Colonic mucosa (tissue), 4 donors: ENCODE results near the gene ADAMTS3. TPM values are rescaled to one million over a fixed set of nuclear protein-coding genes. Genes with fewer than 3 reads are reported as not detected.

Experiments
- DNase-seq: peaks from one replicate; pipeline ENCODE4 v3.0.0-alpha.2; 2020
- H3K27ac ChIP-seq: fragments of 200-600 bp; one replicate; pipeline ENCODE4 v1.8.0; 2021
- H3K27me3 ChIP-seq: fragments of 200-600 bp; one replicate; pipeline ENCODE4 v1.8.0; 2021
- H3K36me3 ChIP-seq: fragments of 200-600 bp; one replicate; pipeline ENCODE4 v1.8.0; 2021
- H3K4me1 ChIP-seq: fragments of 200-600 bp; one replicate; pipeline ENCODE4 v1.8.0; 2021; ENCODE audit warnings: mild to moderate bottlenecking
- H3K4me3 ChIP-seq: fragments of 200-600 bp; one replicate; pipeline ENCODE4 v1.8.0; 2021
- H3K9ac ChIP-seq, 2 donors: one replicate each; pipeline ENCODE4 v1.7.0; 2013; ENCODE audit warnings: control low read depth in 2 of 2, low read depth in 2 of 2, low read length in 2 of 2
- H3K9me3 ChIP-seq: fragments of 200-600 bp; one replicate; pipeline ENCODE4 v1.8.0; 2021
- intact Hi-C: fragments of 100-400 bp; cut with DNase I; formaldehyde crosslinking; loops from one replicate; pipeline ENCODE4 v1.14.1; 2022
- total RNA-seq, 2 donors: library from RNA; stranded (reverse); fragmentation: NEBNext Ultra II Directional in 1 of 2; extraction: Animal tissue kit (Norgen Biotek cat#: 25700) in 1 of 2; gene quantifications; one replicate each; pipeline ENCODE4 v1.2.1, GENCODE V29; 2021
- TF ChIP-seq, protein P1 (sequence below): fragments of 200-600 bp; IDR thresholded peaks from one replicate; pipeline ENCODE4 v1.8.0; 2022; ENCODE audit warnings: antibody characterized with exemption, mild to moderate bottlenecking
- donor health status: healthy.
- donor health status: DM: no; HTN: no; CAD: no.
- donor health status: DM: no; HTN: no; CAD: no.

Gene ADAMTS3
- total RNA-seq, 2 donors from 2014 or later: 0.15 to 0.29 TPM

DNA sequence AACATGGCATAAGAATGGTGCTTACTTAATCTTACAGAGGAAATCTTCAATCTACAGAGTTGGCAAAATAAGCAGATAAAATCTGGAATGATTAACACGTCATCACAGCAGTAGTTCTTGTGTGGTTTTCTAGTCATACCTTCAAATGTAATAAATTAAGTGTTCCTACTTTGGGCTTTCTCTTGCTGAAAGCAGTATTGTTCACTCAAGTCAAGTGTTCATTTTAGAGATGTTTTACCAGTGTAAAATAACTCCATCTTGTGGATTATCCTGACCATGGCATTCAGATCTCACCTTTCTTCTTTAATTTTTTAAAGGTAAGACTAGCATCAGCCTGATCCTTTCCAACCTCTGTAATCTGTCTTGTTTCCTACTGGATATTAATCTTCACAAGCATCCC is 72.9 kb downstream of the ADAMTS3 start:
- TF ChIP-seq, protein P1, sequence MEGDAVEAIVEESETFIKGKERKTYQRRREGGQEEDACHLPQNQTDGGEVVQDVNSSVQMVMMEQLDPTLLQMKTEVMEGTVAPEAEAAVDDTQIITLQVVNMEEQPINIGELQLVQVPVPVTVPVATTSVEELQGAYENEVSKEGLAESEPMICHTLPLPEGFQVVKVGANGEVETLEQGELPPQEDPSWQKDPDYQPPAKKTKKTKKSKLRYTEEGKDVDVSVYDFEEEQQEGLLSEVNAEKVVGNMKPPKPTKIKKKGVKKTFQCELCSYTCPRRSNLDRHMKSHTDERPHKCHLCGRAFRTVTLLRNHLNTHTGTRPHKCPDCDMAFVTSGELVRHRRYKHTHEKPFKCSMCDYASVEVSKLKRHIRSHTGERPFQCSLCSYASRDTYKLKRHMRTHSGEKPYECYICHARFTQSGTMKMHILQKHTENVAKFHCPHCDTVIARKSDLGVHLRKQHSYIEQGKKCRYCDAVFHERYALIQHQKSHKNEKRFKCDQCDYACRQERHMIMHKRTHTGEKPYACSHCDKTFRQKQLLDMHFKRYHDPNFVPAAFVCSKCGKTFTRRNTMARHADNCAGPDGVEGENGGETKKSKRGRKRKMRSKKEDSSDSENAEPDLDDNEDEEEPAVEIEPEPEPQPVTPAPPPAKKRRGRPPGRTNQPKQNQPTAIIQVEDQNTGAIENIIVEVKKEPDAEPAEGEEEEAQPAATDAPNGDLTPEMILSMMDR: no peak
- H3K36me3 ChIP-seq: no peaks in the 10 kb centered on the region
- intact Hi-C loops: no loop called here
- no peak for DNase-seq
- no peak overlapping the region for H3K27ac ChIP-seq
- no peak overlapping the region for H3K4me3 ChIP-seq
- H3K4me1 ChIP-seq: no peaks in the 10 kb centered on the region
- no peaks in the 10 kb centered on the region for H3K27me3 ChIP-seq
- no peak overlapping the region for H3K9ac ChIP-seq
- H3K9me3 ChIP-seq: no peaks in the 10 kb centered on the region

DNA sequence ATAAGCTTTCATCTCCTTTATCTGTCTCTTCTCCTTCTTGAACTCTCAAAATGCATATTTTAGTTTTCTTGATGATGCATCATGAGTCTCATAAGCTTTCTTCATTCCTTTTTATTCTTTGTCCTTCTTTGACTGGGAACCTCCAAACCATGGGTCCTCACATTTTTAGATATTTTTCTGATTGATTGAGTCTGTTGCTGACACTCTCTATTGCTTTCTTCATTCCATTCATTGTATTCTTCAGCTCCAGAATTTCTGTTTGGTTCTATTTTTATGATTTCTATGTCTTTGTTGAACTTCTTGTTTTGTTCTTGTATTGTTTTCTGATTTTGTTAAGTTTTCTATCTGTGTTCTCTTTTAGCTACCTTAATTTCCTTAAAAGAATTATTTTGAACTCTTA is 74.9 kb downstream of the ADAMTS3 start:
- no peak for DNase-seq

GRCh38 chr4:72489267-72489666 is 79.8 kb downstream of the ADAMTS3 start:
- intact Hi-C loops: no loop called here
- no peaks in the 10 kb centered on the region for H3K36me3 ChIP-seq
- H3K9ac ChIP-seq: no peak overlapping the region
- H3K27ac ChIP-seq: no peak overlapping the region
- no peak overlapping the region for H3K4me3 ChIP-seq
- H3K9me3 ChIP-seq: no peaks in the 10 kb centered on the region
- no peaks in the 10 kb centered on the region for H3K27me3 ChIP-seq
- no peaks in the 10 kb centered on the region for H3K4me1 ChIP-seq
- TF ChIP-seq, protein P1: no peak
- DNase-seq: no peak

More for the DNA sequence above, 74.9 kb downstream of the ADAMTS3 start:
- Histone ChIP-seq H3K36me3 (no peaks in the 10 kb centered on the region), H3K27me3 (no peaks in the 10 kb centered on the region), H3K4me1 (no peaks in the 10 kb centered on the region), H3K9ac (no peak overlapping the region), H3K27ac (no peak overlapping the region), H3K9me3 (no peaks in the 10 kb centered on the region), H3K4me3 (no peak overlapping the region)
- intact Hi-C loops: no loop called here
- TF ChIP-seq, protein P1: no peak

GRCh38 chr4:72486991-72487390 is 82.0 kb downstream of the ADAMTS3 start:
- H3K27me3 ChIP-seq: no peaks in the 10 kb centered on the region
- no peak overlapping the region for H3K27ac ChIP-seq
- no peaks in the 10 kb centered on the region for H3K36me3 ChIP-seq
- TF ChIP-seq, protein P1: no peak
- no peaks in the 10 kb centered on the region for H3K4me1 ChIP-seq
- no peak for DNase-seq
- H3K4me3 ChIP-seq: no peak overlapping the region
- H3K9ac ChIP-seq: no peak overlapping the region
- H3K9me3 ChIP-seq: no peaks in the 10 kb centered on the region
- intact Hi-C loops: no loop called here

DNA sequence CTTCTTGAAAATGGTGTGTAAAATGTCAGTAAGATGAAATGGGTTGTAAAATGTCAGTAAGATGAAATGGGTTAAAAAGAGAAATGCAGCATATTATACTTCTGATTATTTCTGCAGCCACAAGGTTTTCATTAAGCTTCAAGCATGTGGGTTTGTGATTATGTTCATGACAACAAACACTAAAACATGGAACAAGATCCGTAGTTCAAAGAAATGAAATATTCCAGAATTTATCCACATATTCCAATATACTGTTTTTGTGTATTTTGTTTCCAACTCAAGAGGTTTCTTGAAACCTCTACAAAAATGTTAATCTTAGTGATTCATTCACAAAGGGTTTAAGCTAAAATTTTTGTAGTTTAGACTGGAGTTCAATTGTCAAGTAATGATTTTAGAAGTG is 84.0 kb downstream of the ADAMTS3 start:
- H3K9me3 ChIP-seq: no peaks in the 10 kb centered on the region
- no peaks in the 10 kb centered on the region for H3K36me3 ChIP-seq
- no peak overlapping the region for H3K9ac ChIP-seq
- no peaks in the 10 kb centered on the region for H3K27me3 ChIP-seq
- DNase-seq: no peak
- H3K27ac ChIP-seq: no peak overlapping the region
- no peak overlapping the region for H3K4me3 ChIP-seq
- H3K4me1 ChIP-seq: no peaks in the 10 kb centered on the region
- intact Hi-C loops: no loop called here
- TF ChIP-seq, protein P1: no peak
